HG03039 (cell line): ENCODE measurements around the gene TPST1.
"Not testable (repeated sequence)": the region's sequence is repeated elsewhere in the genome, so short reads cannot be mapped to it uniquely, and the experiment has no call there.

Source experiments
- ATAC-seq: cut with Tn5 transposase; IDR thresholded peaks from one replicate; pipeline ENCODE4 v1.9.1; 2021; ENCODE audit warnings: mild to moderate bottlenecking, moderate library complexity; ENCODE audit not compliant: unreplicated experiment

The TPST1 gene

DNA sequence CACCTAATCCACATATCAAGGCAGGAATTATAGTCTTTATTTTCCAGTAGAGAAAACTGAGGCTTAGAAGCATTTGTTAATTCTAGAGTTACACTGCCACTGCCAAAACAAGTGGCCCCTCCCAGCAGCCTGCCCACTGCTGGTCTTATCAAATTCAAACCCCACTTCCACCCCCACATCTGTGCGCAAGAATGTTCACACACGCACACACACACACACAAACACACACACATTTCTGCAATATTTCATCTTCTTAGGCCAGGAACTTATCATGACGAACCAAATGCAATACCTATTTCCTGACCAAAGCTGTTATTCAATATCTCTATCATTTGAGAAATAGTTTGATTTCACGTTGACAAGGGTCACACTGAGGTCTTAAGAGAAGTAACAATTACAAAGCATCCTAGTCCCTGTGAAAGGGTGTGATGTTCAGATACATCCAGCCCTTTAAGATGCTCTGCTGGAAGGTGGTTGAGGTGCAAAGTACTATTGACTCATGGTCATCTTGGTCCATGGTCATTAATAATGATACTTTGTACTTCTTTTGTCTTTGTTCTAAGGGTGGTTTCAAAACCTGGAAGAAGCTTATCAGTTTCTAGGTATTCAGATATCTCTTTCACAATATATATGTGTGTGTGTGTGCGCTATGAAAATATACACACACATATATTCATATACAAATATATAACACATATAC, 169.2 kb downstream of the TPST1 start:
- ATAC-seq: not testable (repeated sequence)

DNA sequence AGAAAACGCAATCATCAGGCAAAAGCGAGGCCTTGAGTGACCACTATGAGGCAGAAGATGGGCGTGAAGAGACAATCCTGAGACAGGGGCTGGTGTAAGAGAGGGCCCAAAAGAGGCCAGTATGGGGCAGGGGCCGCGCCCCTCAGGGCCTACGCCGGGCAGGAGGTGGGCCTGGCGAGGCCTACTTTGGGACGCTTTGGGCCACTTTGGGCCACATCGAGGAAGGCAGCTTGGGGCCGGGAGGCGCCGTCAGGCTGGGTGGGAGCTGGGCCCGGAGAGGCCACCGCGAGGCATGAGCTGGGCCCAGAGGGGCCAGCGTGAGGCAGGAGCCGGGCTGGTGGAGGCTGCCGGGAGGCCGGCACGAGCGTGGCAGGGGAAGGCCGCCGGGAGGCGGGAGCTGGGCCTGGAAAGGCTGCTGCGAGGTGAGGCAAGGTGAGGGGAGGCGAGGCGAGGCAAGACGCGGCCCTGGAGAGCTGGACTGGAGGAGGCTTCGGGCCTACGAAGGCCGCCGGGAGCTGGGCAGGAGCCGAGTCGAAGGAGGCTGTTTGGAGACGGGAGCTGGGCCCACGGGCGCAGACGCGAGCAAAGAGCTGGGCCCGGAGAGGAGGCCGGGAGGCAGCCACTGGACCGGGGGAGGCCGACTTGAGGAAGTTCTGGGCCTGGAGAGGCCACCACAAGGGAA, 171.3 kb downstream of the TPST1 start:
- ATAC-seq: no peak

GRCh38 chr7:66377045-66377444, 171.9 kb downstream of the TPST1 start:
- no peak for ATAC-seq

- ATAC-seq: no peak
Measured at GRCh38 chr7:66377714-66378113, 172.6 kb downstream of the TPST1 start.

GRCh38 chr7:66379542-66380160, 174.5 kb downstream of the TPST1 start:
- no peak for ATAC-seq

DNA sequence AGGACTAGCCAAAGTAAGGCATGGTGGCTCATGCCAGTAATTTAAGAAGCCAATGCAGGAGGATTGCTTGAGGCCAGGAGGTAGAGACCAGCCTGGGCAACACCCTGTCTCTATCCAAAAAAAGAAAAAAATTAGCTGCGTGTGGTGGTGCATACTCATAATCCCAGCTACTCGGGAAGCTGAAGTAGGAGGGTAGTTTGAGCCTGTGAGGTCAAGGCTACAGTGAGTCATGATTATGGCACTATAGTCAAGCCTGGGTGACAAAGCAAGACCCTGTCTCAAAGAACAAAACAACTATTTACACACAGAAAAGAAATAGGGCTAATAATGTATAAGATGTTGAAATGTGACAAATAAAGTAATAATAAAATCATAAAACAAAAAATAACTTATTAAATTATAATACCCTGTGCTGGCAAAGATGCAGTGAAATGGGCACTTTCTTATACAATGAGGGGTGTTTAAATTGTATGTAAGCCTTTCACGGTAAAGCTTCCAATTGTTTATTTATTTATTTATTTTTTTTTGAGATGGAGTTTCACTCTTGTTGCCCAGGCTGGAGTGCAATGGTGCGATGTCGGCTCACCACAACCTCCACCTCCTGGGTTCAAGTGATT, 175.2 kb downstream of the TPST1 start:
- no peak for ATAC-seq

DNA sequence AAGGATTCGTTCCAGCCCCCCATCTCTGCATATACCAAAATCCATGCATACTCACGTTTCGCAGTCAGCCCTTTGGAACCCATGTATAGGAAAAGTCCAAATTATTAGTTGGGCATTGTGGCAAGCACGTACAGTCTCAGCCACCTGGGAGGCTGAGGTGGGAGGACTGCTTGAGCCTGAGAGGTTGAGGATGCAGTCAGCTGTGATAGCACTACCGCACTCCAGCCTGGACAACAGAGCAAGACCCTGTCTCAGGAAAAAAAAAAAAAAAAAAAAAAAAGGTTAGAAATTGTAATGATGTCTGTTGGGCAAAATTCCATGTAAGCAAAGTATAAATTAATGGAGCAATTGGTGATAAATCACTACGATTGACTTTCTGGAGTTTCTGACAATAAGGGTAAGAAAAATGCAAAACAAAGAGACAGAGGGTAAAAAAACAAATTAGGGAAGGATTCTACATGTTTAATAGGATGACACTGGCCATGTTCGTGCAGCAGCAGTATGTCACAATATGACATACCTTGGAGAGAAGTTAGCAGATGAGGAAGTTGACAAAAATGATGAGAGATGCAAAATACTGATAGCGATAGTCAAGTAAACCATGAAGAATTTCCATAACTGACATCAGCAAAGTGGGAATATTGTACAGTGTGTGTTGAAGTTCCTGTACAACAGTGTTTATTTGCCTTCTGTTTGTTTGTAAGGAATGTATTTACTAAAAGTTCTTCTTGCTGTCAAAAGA, 177.2 kb downstream of the TPST1 start:
- not testable (repeated sequence) for ATAC-seq

DNA sequence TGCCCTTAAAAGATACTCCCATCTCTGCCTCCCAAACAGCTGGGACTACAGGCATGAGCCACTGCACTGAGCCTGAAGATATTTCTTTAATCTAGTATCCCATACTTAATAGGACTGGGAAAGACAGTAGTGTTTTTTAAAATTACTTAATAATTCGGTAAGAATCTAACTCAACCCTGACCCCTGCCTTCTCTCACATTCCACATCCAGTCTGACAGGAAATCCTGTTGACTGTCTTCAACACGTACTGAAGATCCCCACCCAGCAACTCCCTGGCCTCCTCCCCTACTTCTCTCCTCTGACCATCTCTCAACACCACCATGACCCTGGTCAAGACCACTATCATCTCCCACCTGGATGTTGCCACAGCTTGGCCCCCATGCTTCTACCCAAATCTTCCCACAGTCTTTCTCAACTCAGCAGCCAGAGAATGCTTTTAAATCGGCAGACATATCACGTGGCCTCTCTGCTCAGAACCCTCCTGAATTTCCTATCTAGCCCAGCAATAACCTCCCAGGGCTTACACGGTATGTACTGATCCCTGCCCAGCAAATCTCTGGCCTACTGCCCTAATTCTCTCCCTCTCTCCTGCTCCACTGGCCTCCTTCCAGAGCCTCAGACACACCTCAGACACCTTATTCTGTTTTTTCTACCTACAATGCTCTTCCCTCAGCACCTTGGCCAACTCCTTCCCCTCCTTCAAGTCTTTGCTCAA, 180.2 kb downstream of the TPST1 start:
- ATAC-seq: not testable (repeated sequence)

DNA sequence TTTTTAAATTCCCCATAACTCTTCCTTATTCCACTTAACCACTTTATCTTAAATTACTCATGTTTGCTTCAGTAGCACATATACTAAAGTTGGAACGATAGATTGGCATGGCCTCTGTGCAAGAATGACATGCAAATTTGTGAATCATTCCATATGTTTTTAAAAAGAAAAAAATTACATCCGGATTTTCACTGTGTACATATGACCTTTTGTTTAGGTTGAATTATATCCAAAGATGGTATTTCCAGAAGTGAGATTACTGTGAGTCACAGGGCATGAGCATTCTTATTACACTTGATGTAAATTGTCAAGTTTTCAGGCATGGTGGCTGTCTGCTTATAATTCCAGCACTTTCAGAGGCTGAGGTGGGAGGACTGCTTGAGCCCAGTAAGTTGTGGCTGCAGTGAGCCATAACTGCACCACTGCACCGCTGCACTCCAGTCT, 190.0 kb downstream of the TPST1 start:
- ATAC-seq: not testable (repeated sequence)

GRCh38 chr7:66396052-66396451, 190.9 kb downstream of the TPST1 start:
- not testable (repeated sequence) for ATAC-seq

DNA sequence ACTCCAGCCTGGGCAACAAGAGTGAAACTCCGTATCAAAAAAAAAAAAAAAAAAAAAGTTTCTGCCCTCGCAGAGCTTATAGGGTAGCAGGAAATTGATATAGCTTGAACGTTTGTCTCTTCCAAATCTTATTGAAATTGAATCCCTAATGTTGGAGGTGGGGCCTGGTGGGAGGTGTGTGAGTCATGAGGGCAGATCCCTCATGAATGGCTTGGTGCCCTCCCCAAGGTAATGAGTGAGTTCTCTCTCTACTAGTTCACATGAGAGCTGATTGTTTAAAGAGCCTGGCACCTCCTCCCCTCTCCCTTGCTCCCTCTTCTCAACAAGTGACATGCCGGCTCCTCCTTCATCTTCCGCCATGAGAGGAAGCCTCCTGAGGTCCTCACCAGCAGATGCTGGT, 193.7 kb downstream of the TPST1 start:
- ATAC-seq: not testable (repeated sequence)

- ATAC-seq: no peak
Measured at GRCh38 chr7:66399566-66399965, 194.4 kb downstream of the TPST1 start.

DNA sequence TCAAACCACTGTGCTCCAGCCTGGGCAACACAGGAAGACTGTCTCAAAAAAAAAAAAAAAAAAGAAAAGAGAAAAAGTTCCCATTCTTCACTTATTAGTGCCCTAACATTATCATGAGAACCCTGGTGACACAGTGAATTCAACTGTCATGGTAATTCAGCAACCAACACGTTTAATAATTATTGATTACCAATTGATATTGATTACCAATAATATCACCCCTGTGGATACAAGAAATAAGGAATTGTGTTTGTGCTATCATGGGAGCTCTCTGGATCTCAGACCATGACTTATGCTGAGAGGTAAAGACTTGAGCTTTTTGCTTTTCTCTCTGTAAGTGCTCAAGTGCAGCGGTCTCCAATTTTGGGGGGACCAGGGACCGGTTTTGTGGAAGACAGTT, 195.3 kb downstream of the TPST1 start:
- no peak for ATAC-seq

DNA sequence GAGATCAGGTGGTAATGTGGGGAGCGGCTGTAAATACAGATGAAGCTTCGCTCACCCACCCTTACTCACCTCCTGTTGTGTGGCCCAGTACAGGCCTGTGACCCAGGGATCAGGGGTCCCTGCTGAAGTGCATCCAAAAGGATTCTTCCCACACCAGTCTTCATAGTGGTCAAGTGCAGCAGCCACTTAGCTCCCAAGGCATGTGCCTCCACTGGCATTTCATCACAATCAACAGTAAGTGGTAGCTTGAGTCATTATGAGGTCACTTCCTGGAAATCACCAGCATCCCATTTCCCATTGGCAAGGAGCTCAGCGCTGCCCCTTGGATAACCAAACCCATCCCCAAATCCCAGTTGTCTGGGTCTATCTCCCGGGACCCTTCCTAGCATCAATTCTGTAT, 196.0 kb downstream of the TPST1 start:
- not testable (repeated sequence) for ATAC-seq

DNA sequence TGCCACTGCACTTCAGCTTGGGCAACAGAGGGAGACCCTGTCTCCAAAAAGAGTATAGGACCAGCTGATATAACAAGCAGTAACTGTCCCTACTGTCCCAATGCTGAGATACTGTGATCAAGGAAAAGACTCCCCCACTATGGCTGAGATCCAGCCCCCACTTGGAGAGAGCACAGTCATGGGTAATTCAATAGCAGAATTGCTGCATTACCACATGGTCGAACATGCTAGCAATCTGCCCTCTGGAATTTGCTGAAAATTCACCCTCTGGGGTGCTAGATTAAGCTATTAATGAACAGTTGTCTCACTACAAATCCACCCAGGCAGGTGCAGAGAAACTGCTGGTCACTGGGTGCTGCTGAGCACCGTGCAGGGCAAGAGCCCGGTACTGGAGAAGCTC, 196.8 kb downstream of the TPST1 start:
- ATAC-seq: not testable (repeated sequence)

DNA sequence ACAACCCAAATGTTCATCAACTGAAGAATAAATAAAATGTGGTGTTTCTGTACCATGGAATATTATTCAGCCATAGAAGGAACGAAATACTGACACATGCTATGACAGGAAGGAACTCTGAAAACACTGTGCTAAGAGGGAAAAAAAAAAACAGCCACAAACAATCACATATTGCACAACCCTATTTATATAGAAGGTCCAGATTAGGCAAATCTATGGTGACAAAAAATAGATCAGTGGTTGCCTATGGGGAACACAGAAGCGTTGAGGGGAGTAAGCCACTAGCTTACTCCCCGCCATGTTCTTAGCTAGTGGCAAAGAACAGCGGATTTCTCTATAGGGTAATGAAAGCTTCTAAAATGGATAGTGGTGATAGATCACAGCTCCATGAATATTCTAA, 198.4 kb downstream of the TPST1 start:
- no peak for ATAC-seq

GRCh38 chr7:66409493-66409892, 204.4 kb downstream of the TPST1 start:
- ATAC-seq: no peak
